ENCODE measurements around the gene BACH2. TPM values are rescaled to one million over a fixed set of nuclear protein-coding genes. Genes with fewer than 3 reads are reported as not detected.
A peak's percentile ranks its signal among the peaks of the same experiment; 100 is the strongest.

BACH2 gene
- polyA plus RNA-seq, 1 of the 3 experiments (the other 2 are of a cell fraction): 0.46 TPM

- ChIA-PET POLR2A (interaction anchor here (0.7 to 2.6 kb wide), 11 partner anchors 9 to 310 kb away, joined by 3 to 30 read pairs (median 5); partner anchors contain the start of gene BACH2), CTCF (interaction anchor here (0.9 to 2.7 kb wide), 10 partner anchors 11 to 494 kb away, joined by 3 to 8 read pairs (median 4); partner anchors contain the start of gene BACH2)
- Histone ChIP-seq H4K20me1 (ENCODE audit: insufficient read depth) (no peaks in the 10 kb centered on the region), H3K9me3 (no peaks in the 10 kb centered on the region), H3F3A (replicated peaks; ENCODE audit: insufficient read depth) (peaks cover 28% of the 10 kb centered on the region), H2AFZ (ENCODE audit: low read depth) (peak overlapping the region; percentile 79), H3K36me3 (replicated peaks in 1 of 2; ENCODE audit: control insufficient read depth in 1 of 2, insufficient read depth in 2 of 2, low read length in 1 of 2) (no peaks in the 10 kb centered on the region), H3K9me2 (no peaks in the 10 kb centered on the region), H3K9ac (peak overlapping the region; percentile 60; the same call in 1 of the 2 replicates), H3K27me3 (ENCODE audit: insufficient read depth) (no peaks in the 10 kb centered on the region), H3K79me2 (ENCODE audit: insufficient read depth) (no peaks in the 10 kb centered on the region), H3K4me2 (peak overlapping the region; percentile 74), H3K4me3 (ENCODE audit: low read depth in 2 of 2, low read length in 1 of 2) (no peak overlapping the region), H3K27ac (ENCODE audit: low read depth in 2 of 2, low read length in 1 of 2) (peak overlapping the region; percentile 91 to 99), H3K4me1 (ENCODE audit: control insufficient read depth in 1 of 2, insufficient read depth in 2 of 2, low read depth in 1 of 2, low read length in 1 of 2) (peaks cover 28 to 40% of the 10 kb centered on the region in 2 experiments)
- peak; percentile 45 for DNase-seq
- WGBS (ENCODE audit: low lambda C conversion rate): 40% methylated on average over 10 of the region's 11 CpGs
- TF ChIP-seq REST (IDR thresholded peaks at IDR 0.05; ENCODE audit: low read depth, low read length): no peak
- no peak for TF ChIP-seq ZBTB33 (IDR thresholded peaks at IDR 0.05; ENCODE audit: borderline replicate concordance, low read depth)
- no peak for TF ChIP-seq ELF1 (IDR thresholded peaks at IDR 0.05)
- no peak for TF ChIP-seq FOXM1 (IDR thresholded peaks at IDR 0.05; ENCODE audit: low read depth)
- no peak for TF ChIP-seq SIN3A (IDR thresholded peaks at IDR 0.05; ENCODE audit: borderline replicate concordance, low read depth, low read length)
- no peak for TF ChIP-seq GABPA (IDR thresholded peaks at IDR 0.05; ENCODE audit: low read depth)
- TF ChIP-seq MEF2A (IDR thresholded peaks at IDR 0.05; ENCODE audit: borderline replicate concordance, low read depth): no peak
- no peak for TF ChIP-seq CTCF (IDR thresholded peaks at IDR 0.05)
- no peak for TF ChIP-seq YY1 (IDR thresholded peaks at IDR 0.05; ENCODE audit: low read depth)
- TF ChIP-seq RAD21 (IDR thresholded peaks at IDR 0.05; ENCODE audit: low read length): no peak; the same call in 1 of the 2 replicates
- TF ChIP-seq TCF12 (IDR thresholded peaks at IDR 0.05): no peak; the same call in 1 of the 2 replicates
- no peak for TF ChIP-seq POLR2AphosphoS5 (IDR thresholded peaks at IDR 0.05; ENCODE audit: low read depth, low read length)
- TF ChIP-seq CHD2 (IDR thresholded peaks at IDR 0.05; ENCODE audit: low read length, partially characterized antibody): no peak
- no peak for TF ChIP-seq RFX5 (IDR thresholded peaks at IDR 0.05; ENCODE audit: low read length)
- no peak for TF ChIP-seq GATA2 (CRISPR knock-in tag; IDR thresholded peaks at IDR 0.05)
- TF ChIP-seq MXI1 (IDR thresholded peaks at IDR 0.05; ENCODE audit: low read depth, low read length): peak; percentile 74
- no peak; a peak in 1 of 4 replicates for TF ChIP-seq EP300 (IDR thresholded peaks at IDR 0.05; ENCODE audit: borderline replicate concordance in 1 of 2, low read depth in 1 of 2, low read length in 1 of 2)
- peak; percentile 68; the same call in 1 of the 2 replicates for TF ChIP-seq USF1 (IDR thresholded peaks at IDR 0.05; ENCODE audit: borderline replicate concordance, low read depth)
- no peak for TF ChIP-seq TEAD4 (IDR thresholded peaks at IDR 0.05; ENCODE audit: borderline replicate concordance, insufficient read depth)
- TF ChIP-seq JUND (IDR thresholded peaks at IDR 0.05): no peak
- peak; percentile 30; the same call in 1 of the 2 replicates for TF ChIP-seq FOSL2 (IDR thresholded peaks at IDR 0.05; ENCODE audit: borderline replicate concordance, low read depth)
- no peak for TF ChIP-seq NRF1 (IDR thresholded peaks at IDR 0.05; ENCODE audit: low read depth, low read length)
- TF ChIP-seq RXRA (IDR thresholded peaks at IDR 0.05; ENCODE audit: borderline replicate concordance, low read depth): no peak
- peak; percentile 40 for TF ChIP-seq PBX3 (IDR thresholded peaks at IDR 0.05)
Observed at GRCh38 chr6:89985751-89986493, 310.7 kb downstream of the BACH2 start.

All from SK-N-SH (cell line).